Measurements from ENCODE around the gene HSD3B2. TPM values are rescaled to one million over a fixed set of nuclear protein-coding genes. Genes with fewer than 3 reads are reported as not detected.

HSD3B2 gene
- total RNA-seq, 1 donor from 2014 or later = not detected

GRCh38 chr1:119371815-119372214 is 43.1 kb upstream of the HSD3B2 start:
- Mint-ChIP-seq H3K27ac (ENCODE audit: unreplicated experiment) (no peak overlapping the region), H3K27me3 (ENCODE audit: unreplicated experiment) (peaks cover 2% of the 10 kb centered on the region), H3K9me3 (ENCODE audit: unreplicated experiment) (no peaks in the 10 kb centered on the region), H3K36me3 (ENCODE audit: unreplicated experiment) (no peaks in the 10 kb centered on the region), H3K4me1 (ENCODE audit: low read depth, unreplicated experiment) (no peaks in the 10 kb centered on the region), H3K4me3 (ENCODE audit: unreplicated experiment) (no peak overlapping the region)
- TF ChIP-seq CTCF (IDR thresholded peaks at IDR 0.05; ENCODE audit: partially characterized antibody, unreplicated experiment) = no peak
- no peak for DNase-seq

- no peak for TF ChIP-seq CTCF (IDR thresholded peaks at IDR 0.05; ENCODE audit: partially characterized antibody, unreplicated experiment)
- DNase-seq = no peak
- Mint-ChIP-seq H3K4me3 (ENCODE audit: unreplicated experiment) (no peak overlapping the region), H3K27me3 (ENCODE audit: unreplicated experiment) (peaks cover 2% of the 10 kb centered on the region), H3K9me3 (ENCODE audit: unreplicated experiment) (no peaks in the 10 kb centered on the region), H3K36me3 (ENCODE audit: unreplicated experiment) (no peaks in the 10 kb centered on the region), H3K4me1 (ENCODE audit: low read depth, unreplicated experiment) (no peaks in the 10 kb centered on the region), H3K27ac (ENCODE audit: unreplicated experiment) (no peak overlapping the region)
Observed at GRCh38 chr1:119372503-119373086, 42.4 kb upstream of the HSD3B2 start.

- peaks cover 2% of the 10 kb centered on the region for H3K27me3 Mint-ChIP-seq (ENCODE audit: unreplicated experiment)
- H3K9me3 Mint-ChIP-seq (ENCODE audit: unreplicated experiment) = no peaks in the 10 kb centered on the region
- TF ChIP-seq CTCF (IDR thresholded peaks at IDR 0.05; ENCODE audit: partially characterized antibody, unreplicated experiment) = no peak
- no peak overlapping the region for H3K27ac Mint-ChIP-seq (ENCODE audit: unreplicated experiment)
- no peaks in the 10 kb centered on the region for H3K4me1 Mint-ChIP-seq (ENCODE audit: low read depth, unreplicated experiment)
- H3K36me3 Mint-ChIP-seq (ENCODE audit: unreplicated experiment) = no peaks in the 10 kb centered on the region
- no peak for DNase-seq
- no peak overlapping the region for H3K4me3 Mint-ChIP-seq (ENCODE audit: unreplicated experiment)
Observed at GRCh38 chr1:119373465-119373864, 41.5 kb upstream of the HSD3B2 start.

GRCh38 chr1:119374208-119374874 is 40.6 kb upstream of the HSD3B2 start:
- Mint-ChIP-seq H3K27me3 (ENCODE audit: unreplicated experiment) (peaks cover 2% of the 10 kb centered on the region), H3K9me3 (ENCODE audit: unreplicated experiment) (no peaks in the 10 kb centered on the region), H3K4me3 (ENCODE audit: unreplicated experiment) (no peak overlapping the region), H3K36me3 (ENCODE audit: unreplicated experiment) (no peaks in the 10 kb centered on the region), H3K4me1 (ENCODE audit: low read depth, unreplicated experiment) (no peaks in the 10 kb centered on the region), H3K27ac (ENCODE audit: unreplicated experiment) (no peak overlapping the region)
- TF ChIP-seq CTCF (IDR thresholded peaks at IDR 0.05; ENCODE audit: partially characterized antibody, unreplicated experiment) = no peak
- DNase-seq = no peak

- H3K27ac Mint-ChIP-seq (ENCODE audit: unreplicated experiment) = no peak overlapping the region
- H3K4me1 Mint-ChIP-seq (ENCODE audit: low read depth, unreplicated experiment) = no peaks in the 10 kb centered on the region
- H3K4me3 Mint-ChIP-seq (ENCODE audit: unreplicated experiment) = no peak overlapping the region
- H3K9me3 Mint-ChIP-seq (ENCODE audit: unreplicated experiment) = no peaks in the 10 kb centered on the region
- TF ChIP-seq CTCF (IDR thresholded peaks at IDR 0.05; ENCODE audit: partially characterized antibody, unreplicated experiment) = no peak
- no peaks in the 10 kb centered on the region for H3K36me3 Mint-ChIP-seq (ENCODE audit: unreplicated experiment)
- DNase-seq = no peak
- peaks cover 2% of the 10 kb centered on the region for H3K27me3 Mint-ChIP-seq (ENCODE audit: unreplicated experiment)
Observed at GRCh38 chr1:119375366-119375765, 39.6 kb upstream of the HSD3B2 start.
